C4-2B (cell line): ENCODE measurements around the gene SLC34A2.
A peak's percentile ranks its signal among the peaks of the same experiment; 100 is the strongest.

Experiments used
- H3K27ac ChIP-seq: fragments of 450-650 bp; 2 replicates; pipeline ENCODE4 v1.5.1; 2017
- ZFX ChIP-seq: fragments of 450-650 bp; IDR thresholded peaks from 2 replicates; pipeline ENCODE4 v1.6.1; 2017
- TF ChIP-seq, protein P1 (sequence below): fragments of 450-650 bp; conservative IDR thresholded peaks from 2 replicates; pipeline ENCODE4 v1.5.1; 2017; ENCODE audit warnings: mild to moderate bottlenecking

SLC34A2 gene

GRCh38 chr4:25628451-25628850 lies 27.2 kb upstream of the SLC34A2 start:
- H3K27ac ChIP-seq, result no peak overlapping the region

DNA sequence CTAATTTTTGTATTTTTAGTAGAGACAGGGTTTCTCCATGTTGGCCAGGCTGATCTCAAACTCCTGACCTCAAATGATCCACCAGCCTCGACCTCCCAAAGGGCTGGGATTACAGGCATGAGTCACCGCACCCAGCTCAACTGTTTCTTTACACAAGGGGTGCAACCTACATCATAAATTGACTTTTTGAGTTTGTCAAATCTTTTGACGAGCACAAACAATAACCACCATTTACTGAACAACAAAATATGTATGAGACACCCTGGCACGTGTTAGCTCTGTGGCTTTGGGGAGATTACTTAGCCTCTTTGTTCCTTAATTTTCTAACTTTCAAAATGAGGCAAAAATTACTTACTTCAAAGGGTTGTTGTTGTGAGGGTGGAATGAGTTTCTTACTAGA lies 23.5 kb upstream of the SLC34A2 start:
- H3K27ac ChIP-seq, result no peak overlapping the region
- TF ChIP-seq, protein P1, sequence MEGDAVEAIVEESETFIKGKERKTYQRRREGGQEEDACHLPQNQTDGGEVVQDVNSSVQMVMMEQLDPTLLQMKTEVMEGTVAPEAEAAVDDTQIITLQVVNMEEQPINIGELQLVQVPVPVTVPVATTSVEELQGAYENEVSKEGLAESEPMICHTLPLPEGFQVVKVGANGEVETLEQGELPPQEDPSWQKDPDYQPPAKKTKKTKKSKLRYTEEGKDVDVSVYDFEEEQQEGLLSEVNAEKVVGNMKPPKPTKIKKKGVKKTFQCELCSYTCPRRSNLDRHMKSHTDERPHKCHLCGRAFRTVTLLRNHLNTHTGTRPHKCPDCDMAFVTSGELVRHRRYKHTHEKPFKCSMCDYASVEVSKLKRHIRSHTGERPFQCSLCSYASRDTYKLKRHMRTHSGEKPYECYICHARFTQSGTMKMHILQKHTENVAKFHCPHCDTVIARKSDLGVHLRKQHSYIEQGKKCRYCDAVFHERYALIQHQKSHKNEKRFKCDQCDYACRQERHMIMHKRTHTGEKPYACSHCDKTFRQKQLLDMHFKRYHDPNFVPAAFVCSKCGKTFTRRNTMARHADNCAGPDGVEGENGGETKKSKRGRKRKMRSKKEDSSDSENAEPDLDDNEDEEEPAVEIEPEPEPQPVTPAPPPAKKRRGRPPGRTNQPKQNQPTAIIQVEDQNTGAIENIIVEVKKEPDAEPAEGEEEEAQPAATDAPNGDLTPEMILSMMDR, result no peak
- TF ChIP-seq ZFX, result no peak

More at GRCh38 chr4:25628451-25628850, 27.2 kb upstream of the SLC34A2 start:
- TF ChIP-seq, protein P1, result no peak
- no peak for TF ChIP-seq ZFX

DNA sequence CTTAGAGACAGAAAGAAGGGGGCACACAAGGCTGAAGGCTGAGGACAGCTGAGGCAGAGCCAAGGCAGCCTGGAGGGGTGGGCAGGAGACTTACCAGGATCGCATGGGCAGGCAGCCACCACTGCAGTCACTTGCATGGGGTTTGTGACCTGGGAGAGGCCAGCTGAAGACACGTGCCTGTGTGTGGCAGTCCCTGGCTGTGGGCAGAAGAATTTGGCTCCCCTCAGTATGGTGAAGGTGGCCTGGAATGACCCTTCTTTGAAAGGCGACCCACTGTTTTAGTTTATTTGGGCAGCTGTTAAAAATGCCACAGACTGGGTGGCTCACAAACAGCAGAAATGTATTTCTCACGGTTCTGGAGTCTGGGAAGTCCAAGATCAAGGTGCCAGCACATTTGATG lies 22.1 kb upstream of the SLC34A2 start:
- H3K27ac ChIP-seq, result no peak overlapping the region
- no peak for TF ChIP-seq ZFX
- TF ChIP-seq, protein P1, result no peak

GRCh38 chr4:25635501-25635900 lies 20.1 kb upstream of the SLC34A2 start:
- peak overlapping the region; percentile 14; the same call in 1 of the 2 replicates for H3K27ac ChIP-seq
- no peak for TF ChIP-seq ZFX
- TF ChIP-seq, protein P1, result no peak

DNA sequence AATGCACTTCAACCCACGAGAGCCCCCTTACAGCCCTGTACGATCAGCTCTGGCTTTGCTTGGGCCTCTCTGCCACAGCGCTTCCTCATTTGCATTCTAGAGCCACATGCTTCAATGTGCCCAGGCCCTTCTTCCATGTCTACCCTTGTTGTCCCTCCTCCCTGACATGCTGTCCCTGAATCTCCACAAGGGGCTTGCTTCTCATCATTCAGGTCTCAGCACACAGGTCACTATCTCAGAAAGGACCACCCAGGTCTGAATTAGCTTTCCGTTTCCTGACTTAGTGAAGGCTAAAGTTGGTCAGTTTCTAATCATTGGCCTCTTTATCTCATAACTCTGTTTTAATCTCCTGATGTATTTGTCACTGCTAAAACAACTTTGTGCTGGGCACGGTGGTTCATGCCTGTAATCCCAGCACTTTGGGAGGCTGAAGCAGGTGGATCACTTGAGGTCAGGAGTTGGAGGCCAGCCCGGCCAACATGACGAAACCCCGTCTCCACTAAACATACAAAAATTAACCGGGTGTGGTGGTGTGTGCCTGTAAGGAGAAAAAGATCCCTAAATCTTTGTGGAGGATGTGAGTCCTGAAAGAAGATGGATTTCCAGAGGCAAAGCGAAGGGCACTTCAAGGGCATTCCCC lies 17.9 kb upstream of the SLC34A2 start:
- TF ChIP-seq, protein P1, result no peak
- no peak for TF ChIP-seq ZFX
- H3K27ac ChIP-seq, result no peak overlapping the region

GRCh38 chr4:25638221-25638601 lies 17.4 kb upstream of the SLC34A2 start:
- no peak overlapping the region for H3K27ac ChIP-seq
- TF ChIP-seq, protein P1, result no peak

DNA sequence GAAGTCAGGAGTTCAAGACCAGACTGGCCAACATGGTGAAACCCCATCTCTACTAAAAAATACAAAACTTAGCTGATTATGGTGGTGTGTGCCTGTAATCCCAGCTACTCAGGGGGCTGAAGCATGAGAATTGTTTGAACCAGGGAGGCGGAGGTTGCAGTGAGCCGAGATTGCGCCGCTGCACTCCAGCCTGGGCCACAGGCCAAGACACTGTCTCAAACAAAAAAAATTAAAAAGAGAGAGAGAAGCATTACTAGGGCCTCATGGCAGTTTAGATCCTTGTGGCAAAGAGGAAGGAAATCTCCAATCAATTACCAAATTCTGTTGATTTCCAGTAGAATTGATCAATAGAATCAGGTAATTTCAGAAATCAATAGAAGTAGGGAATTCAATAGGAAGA lies 16.8 kb upstream of the SLC34A2 start:
- no peak for TF ChIP-seq ZFX
- TF ChIP-seq, protein P1, result no peak
- no peak overlapping the region for H3K27ac ChIP-seq
